ENCODE results near the gene PPP1CA.

GRCh38 chr11:67423891-67424613, 22.4 kb upstream of the PPP1CA start:
- TF ChIP-seq CTCF (IDR thresholded peaks at IDR 0.05) = no peak
- no peak for TF ChIP-seq EHF (CRISPR knock-in tag; IDR thresholded peaks at IDR 0.05)
- no peak for TF ChIP-seq POLR2A (IDR thresholded peaks at IDR 0.05; ENCODE audit: low read length)
- TF ChIP-seq HOXB5 (CRISPR knock-in tag; IDR thresholded peaks at IDR 0.05) = no peak
- no peak for TF ChIP-seq ZFP36 (IDR thresholded peaks at IDR 0.05; ENCODE audit: borderline replicate concordance, partially characterized antibody)
- no peak for TF ChIP-seq RFX5 (IDR thresholded peaks at IDR 0.05)
